Hematopoietic multipotent progenitor cell treated with erythropoietin and hydrocortisone succinate and interleukin-3 and kit ligand, for 17 days (in vitro differentiated cells): ENCODE data around the gene SEH1L.
"Not testable (repeated sequence)": the region's sequence is repeated elsewhere in the genome, so short reads cannot be mapped to it uniquely, and the experiment has no call there.

ENCODE experiments used
- DNase-seq: peaks from one replicate; pipeline ENCODE4 v3.0.0-alpha.2; 2015; ENCODE audit warnings: low spot score

SEH1L gene

GRCh38 chr18:12943215-12943614 is 4.6 kb upstream of the SEH1L start:
- DNase-seq, result no peak

- DNase-seq, result no peak
Observed at GRCh38 chr18:12944709-12945108, 3.1 kb upstream of the SEH1L start.

GRCh38 chr18:12946549-12947284 is 1.1 kb upstream of the SEH1L start:
- DNase-seq, result peak; percentile 70

GRCh38 chr18:12948050-12948804 is 416 bp downstream of the SEH1L start:
- DNase-seq, result no peak

GRCh38 chr18:12958478-12958877 is 10.7 kb downstream of the SEH1L start:
- DNase-seq, result no peak

GRCh38 chr18:12960395-12960794 is 12.6 kb downstream of the SEH1L start:
- DNase-seq, result no peak

GRCh38 chr18:12960853-12961397 is 13.1 kb downstream of the SEH1L start:
- DNase-seq, result peak; percentile 41

GRCh38 chr18:12963069-12963468 is 15.3 kb downstream of the SEH1L start:
- no peak for DNase-seq

- DNase-seq, result no peak
Observed at GRCh38 chr18:12968115-12968514, 20.3 kb downstream of the SEH1L start.

- no peak for DNase-seq
Observed at GRCh38 chr18:12968619-12969018, 20.8 kb downstream of the SEH1L start.

- DNase-seq, result no peak
Observed at GRCh38 chr18:12973562-12974213, 25.9 kb downstream of the SEH1L start.

GRCh38 chr18:12975488-12975887 is 27.7 kb downstream of the SEH1L start:
- DNase-seq, result no peak

GRCh38 chr18:12976305-12976704 is 28.5 kb downstream of the SEH1L start:
- no peak for DNase-seq

- not testable (repeated sequence) for DNase-seq
Observed at GRCh38 chr18:12980065-12980464, 32.3 kb downstream of the SEH1L start.

GRCh38 chr18:12989397-12990122 is 41.7 kb downstream of the SEH1L start:
- DNase-seq, result no peak

GRCh38 chr18:12990123-12990475 is 42.3 kb downstream of the SEH1L start:
- DNase-seq, result no peak

GRCh38 chr18:12990641-12990966 is 42.8 kb downstream of the SEH1L start:
- no peak for DNase-seq

- DNase-seq, result peak; percentile 97
Observed at GRCh38 chr18:12990967-12991820, 43.4 kb downstream of the SEH1L start, which contains the start of gene CEP192. CEP192 (plus strand) TSS chr18:12991362; CDS start chr18:12999425, 8,063 bp downstream.

- no peak for DNase-seq
Observed at GRCh38 chr18:12991821-12992179, 44.0 kb downstream of the SEH1L start.

GRCh38 chr18:12993439-12993838 is 45.6 kb downstream of the SEH1L start:
- DNase-seq, result no peak

GRCh38 chr18:12995424-12995823 is 47.6 kb downstream of the SEH1L start:
- no peak for DNase-seq
